HepG2 (cell line): Measurements from ENCODE around the gene ARHGAP26. TPM values are rescaled to one million over a fixed set of nuclear protein-coding genes. Genes with fewer than 3 reads are reported as not detected.
A peak's percentile ranks its signal among the peaks of the same experiment; 100 is the strongest.

Experiments used
- ATF1 ChIP-seq: IDR thresholded peaks from 2 replicates; pipeline ENCODE4 v1.6.1; 2016; ENCODE audit warnings: mild to moderate bottlenecking, control low read depth
- GLMP ChIP-seq: sonication (generic); formaldehyde crosslinking; IDR thresholded peaks from 2 replicates; pipeline ENCODE4 v1.9.0; 2021; ENCODE audit warnings: missing genetic modification reagents, mild to moderate bottlenecking, borderline replicate concordance
- MEF2D ChIP-seq: sonication (generic); formaldehyde crosslinking; IDR thresholded peaks from 2 replicates; pipeline ENCODE4 v1.5.1; 2020; ENCODE audit warnings: mild to moderate bottlenecking, missing genetic modification reagents
- RARA ChIP-seq: IDR thresholded peaks from 2 replicates; pipeline ENCODE4 v1.6.1; 2016; ENCODE audit warnings: missing genetic modification reagents, missing compliant biosample characterization
- TOE1 ChIP-seq: sonication (generic); formaldehyde crosslinking; IDR thresholded peaks from 2 replicates; pipeline ENCODE4 v1.4.0; 2020; ENCODE audit warnings: mild to moderate bottlenecking, missing genetic modification reagents
- ZBTB1 ChIP-seq: sonication (generic); formaldehyde crosslinking; IDR thresholded peaks from 2 replicates; pipeline ENCODE4 v1.4.0; 2020; ENCODE audit warnings: missing genetic modification reagents, borderline replicate concordance
- ZBTB46 ChIP-seq: sonication (generic); formaldehyde crosslinking; IDR thresholded peaks from 2 replicates; pipeline ENCODE4 v1.4.0; 2020; ENCODE audit warnings: mild to moderate bottlenecking, missing genetic modification reagents, borderline replicate concordance
- ZBTB7A ChIP-seq: sonication (generic); formaldehyde crosslinking; IDR thresholded peaks from 2 replicates; pipeline ENCODE4 v1.8.0; 2022; ENCODE audit warnings: mild to moderate bottlenecking, missing genetic modification reagents
- ZHX1 ChIP-seq: sonication (generic); formaldehyde crosslinking; IDR thresholded peaks from 2 replicates; pipeline ENCODE4 v1.8.1; 2022; ENCODE audit warnings: low read depth, mild to moderate bottlenecking, missing genetic modification reagents
- ZNF3 ChIP-seq: IDR thresholded peaks from 2 replicates; pipeline ENCODE4 v1.7.0; 2017; ENCODE audit warnings: inconsistent platforms
- polyA plus RNA-seq, 8 experiments: library from polyadenylated mRNA; depleted of rRNA in 3 of 8; stranded (reverse) in 7 of 8; unstranded in 1 of 8; fragments of >200 nt; fragmentation: Illumina TruSeq in 4 of 8; extraction: Trizol in 4 of 8; gene quantifications; 2 replicates each; pipeline versions ENCODE4 v1.2.1 to v1.2.3, GENCODE V29; 2011 to 2016; ENCODE audit warnings: low read depth in 4 of 8, missing spikeins in 1 of 8, mixed read lengths in 1 of 8; ENCODE audit not compliant: insufficient read depth in 1 of 8
- total RNA-seq, 5 experiments: library from RNA; depleted of rRNA; stranded (reverse); fragments of >200 nt; fragmentation: Illumina TruSeq; extraction: Trizol; gene quantifications; 2 replicates each; pipeline ENCODE4 v1.2.3, GENCODE V29; 2016; ENCODE audit warnings: low read depth in 1 of 5

ARHGAP26 gene
- total and polyA plus RNA-seq, 2 of the 13 experiments (the other 11 are each of a cell fraction or from before 2014, with no cell fraction given): 9.6 to 18.2 TPM

GRCh38 chr5:143011585-143011984 is 241.4 kb downstream of the ARHGAP26 start (continued):
- TF ChIP-seq ZBTB46 (no peak), ZNF3 (CRISPR knock-in tag) (no peak), TOE1 (no peak), ZBTB1 (CRISPR knock-in tag) (no peak), RARA (CRISPR knock-in tag) (peak; percentile 45), ATF1 (CRISPR knock-in tag) (no peak), ZBTB7A (no peak), GLMP (CRISPR knock-in tag) (no peak), ZHX1 (CRISPR knock-in tag) (no peak), MEF2D (CRISPR knock-in tag) (no peak)
